ENCODE data around the gene RAP1GAP. TPM values are rescaled to one million over a fixed set of nuclear protein-coding genes. Genes with fewer than 3 reads are reported as not detected.

Gene RAP1GAP
- total and polyA plus RNA-seq, 9 of the 15 experiments (the other 6 are each of a cell fraction or from before 2014, with no cell fraction given) = 0.29 to 30.2 (median 19.2) TPM

DNA sequence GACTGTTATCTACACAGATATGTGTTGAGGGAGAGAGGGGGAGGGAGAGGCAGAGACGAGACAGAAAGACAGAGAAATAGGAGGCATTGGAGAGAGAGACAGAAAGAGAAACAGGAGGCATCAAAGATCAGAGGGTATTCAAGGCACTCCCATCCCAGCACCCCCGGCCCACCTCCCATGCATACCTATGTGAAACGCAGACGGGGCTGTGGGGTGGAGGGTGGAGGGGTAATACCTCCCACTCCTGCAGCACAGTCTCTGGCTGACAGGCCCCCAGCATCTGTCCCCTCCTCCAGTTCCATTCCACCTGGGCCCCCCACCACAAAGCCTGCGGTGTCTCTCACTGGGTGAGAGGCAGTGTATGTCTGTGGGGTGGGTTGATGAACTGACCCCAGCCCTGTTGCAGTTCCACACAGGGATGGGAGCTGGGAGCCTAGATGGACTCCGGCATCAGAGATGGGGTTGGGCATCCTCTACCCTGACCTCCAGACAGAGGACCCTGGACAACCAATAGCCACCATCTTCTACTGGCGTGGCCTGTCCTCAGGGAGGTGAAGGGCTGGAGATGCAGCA, 49.7 kb downstream of the RAP1GAP start:
- H3K9me1 ChIP-seq (ENCODE audit: control insufficient read depth, insufficient read depth, low read length) = peaks cover 4% of the 10 kb centered on the region
- no peaks in the 10 kb centered on the region for H4K20me1 ChIP-seq (replicated peaks; ENCODE audit: control insufficient read depth, insufficient read depth, low read length)
- ChIA-PET POLR2A (interaction anchor here (0.6 to 2.3 kb wide), 4 partner anchors 9 to 20 kb away, joined by 3 to 12 read pairs (median 4); no protein-coding TSS in a partner anchor), CTCF (ENCODE audit: low intra/inter-chr PET ratio) (no interaction called here)
- ATAC-seq (no peak), DNase-seq (ENCODE audit: extremely low read depth in 1 of 4, low spot score in 3 of 4) (no peak), FAIRE-seq (no peak)
- H3K4me2 ChIP-seq (ENCODE audit: insufficient read depth, low read length) = peak overlapping the region; percentile 64
- peak overlapping the region; percentile 74 for H3K27ac ChIP-seq (ENCODE audit: extremely low read depth, low read depth, low read length)
- H3K79me2 ChIP-seq (ENCODE audit: control insufficient read depth, insufficient read depth, low read length) = peaks cover 31% of the 10 kb centered on the region
- H3K9me3 ChIP-seq (replicated peaks; ENCODE audit: control insufficient read depth, insufficient read depth, low read depth, low read length) = no peaks in the 10 kb centered on the region
- H2AFZ ChIP-seq (ENCODE audit: low read depth, low read length) = peak overlapping the region; percentile 73
- 24% methylated on average over 7 of the region's 7 CpGs for WGBS (ENCODE audit: insufficient coverage, low coverage, missing lambda C conversion rate)
- H3K9ac ChIP-seq (ENCODE audit: insufficient read depth in 1 of 2, low read depth in 2 of 2, low read length in 2 of 2) = peak overlapping the region; percentile 61 to 87; a peak in 3 of 4 replicates
- peaks cover 39% of the 10 kb centered on the region for H3K36me3 ChIP-seq (ENCODE audit: control insufficient read depth, insufficient read depth, low read length)
- in situ Hi-C loops (cut with MboI) = no loop called here
- intact Hi-C loops (cut with micrococcal nuclease) = no loop called here
- H3K27me3 ChIP-seq (ENCODE audit: control insufficient read depth in 2 of 2, insufficient read depth in 2 of 2, low read length in 2 of 2) = no peaks in the 10 kb centered on the region
- peaks cover 38 to 78% of the 10 kb centered on the region in 2 experiments for H3K4me1 ChIP-seq (replicated peaks in 1 of 2; ENCODE audit: control insufficient read depth in 2 of 2, insufficient read depth in 2 of 2, low read length in 2 of 2)
- BruUV-seq (replicated peaks) = no TSS peak
- H3K4me3 ChIP-seq = no peak overlapping the region
- TF ChIP-seq, protein P1, sequence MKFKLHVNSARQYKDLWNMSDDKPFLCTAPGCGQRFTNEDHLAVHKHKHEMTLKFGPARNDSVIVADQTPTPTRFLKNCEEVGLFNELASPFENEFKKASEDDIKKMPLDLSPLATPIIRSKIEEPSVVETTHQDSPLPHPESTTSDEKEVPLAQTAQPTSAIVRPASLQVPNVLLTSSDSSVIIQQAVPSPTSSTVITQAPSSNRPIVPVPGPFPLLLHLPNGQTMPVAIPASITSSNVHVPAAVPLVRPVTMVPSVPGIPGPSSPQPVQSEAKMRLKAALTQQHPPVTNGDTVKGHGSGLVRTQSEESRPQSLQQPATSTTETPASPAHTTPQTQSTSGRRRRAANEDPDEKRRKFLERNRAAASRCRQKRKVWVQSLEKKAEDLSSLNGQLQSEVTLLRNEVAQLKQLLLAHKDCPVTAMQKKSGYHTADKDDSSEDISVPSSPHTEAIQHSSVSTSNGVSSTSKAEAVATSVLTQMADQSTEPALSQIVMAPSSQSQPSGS (CRISPR knock-in tag; IDR thresholded peaks at IDR 0.05) = no peak
- TF ChIP-seq SIRT6 (IDR thresholded peaks at IDR 0.05; ENCODE audit: low read depth, low read length) (no peak), ARID1B (IDR thresholded peaks at IDR 0.05) (peak; percentile 69), MTA2 (IDR thresholded peaks at IDR 0.05; ENCODE audit: low read depth) (peak; percentile 6; the same call in 1 of the 2 replicates), FOXK2 (conservative IDR thresholded peaks at IDR 0.05 in 1 of 2, IDR thresholded peaks at IDR 0.05 in 1 of 2; ENCODE audit: low read depth in 2 of 2) (peak in 1 of 2 experiments; percentile 1; a peak in 1 of 4 replicates), ARNT (IDR thresholded peaks at IDR 0.05) (0 out of 4 replicates have a peak, but pooled peaks of 1 of the 2 experiments have one; percentile 27), NR3C1 (CRISPR knock-in tag; IDR thresholded peaks at IDR 0.05) (no peak), GABPB1 (CRISPR knock-in tag; IDR thresholded peaks at IDR 0.05) (0 out of 2 replicates have a peak, but pooled peaks have one; percentile 17), TAL1 (IDR thresholded peaks at IDR 0.05) (0 out of 2 replicates have a peak, but pooled peaks have one; percentile 8), NBN (IDR thresholded peaks at IDR 0.05; ENCODE audit: low read depth) (no peak), STAG1 (CRISPR knock-in tag; IDR thresholded peaks at IDR 0.05; ENCODE audit: borderline replicate concordance) (no peak), TEAD4 (IDR thresholded peaks at IDR 0.05; ENCODE audit: low read length) (0 out of 2 replicates have a peak, but pooled peaks have one; percentile 1), TEAD4 (CRISPR knock-in tag; IDR thresholded peaks at IDR 0.05; ENCODE audit: borderline replicate concordance) (no peak), MCM2 (IDR thresholded peaks at IDR 0.05; ENCODE audit: low read depth) (no peak)
- TF ChIP-seq, protein P2, sequence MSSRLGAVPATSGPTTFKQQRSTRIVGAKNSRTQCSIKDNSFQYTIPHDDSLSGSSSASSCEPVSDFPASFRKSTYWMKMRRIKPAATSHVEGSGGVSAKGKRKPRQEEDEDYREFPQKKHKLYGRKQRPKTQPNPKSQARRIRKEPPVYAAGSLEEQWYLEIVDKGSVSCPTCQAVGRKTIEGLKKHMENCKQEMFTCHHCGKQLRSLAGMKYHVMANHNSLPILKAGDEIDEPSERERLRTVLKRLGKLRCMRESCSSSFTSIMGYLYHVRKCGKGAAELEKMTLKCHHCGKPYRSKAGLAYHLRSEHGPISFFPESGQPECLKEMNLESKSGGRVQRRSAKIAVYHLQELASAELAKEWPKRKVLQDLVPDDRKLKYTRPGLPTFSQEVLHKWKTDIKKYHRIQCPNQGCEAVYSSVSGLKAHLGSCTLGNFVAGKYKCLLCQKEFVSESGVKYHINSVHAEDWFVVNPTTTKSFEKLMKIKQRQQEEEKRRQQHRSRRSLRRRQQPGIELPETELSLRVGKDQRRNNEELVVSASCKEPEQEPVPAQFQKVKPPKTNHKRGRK (tag; IDR thresholded peaks at IDR 0.05) = no peak
- TF ChIP-seq, protein P3, sequence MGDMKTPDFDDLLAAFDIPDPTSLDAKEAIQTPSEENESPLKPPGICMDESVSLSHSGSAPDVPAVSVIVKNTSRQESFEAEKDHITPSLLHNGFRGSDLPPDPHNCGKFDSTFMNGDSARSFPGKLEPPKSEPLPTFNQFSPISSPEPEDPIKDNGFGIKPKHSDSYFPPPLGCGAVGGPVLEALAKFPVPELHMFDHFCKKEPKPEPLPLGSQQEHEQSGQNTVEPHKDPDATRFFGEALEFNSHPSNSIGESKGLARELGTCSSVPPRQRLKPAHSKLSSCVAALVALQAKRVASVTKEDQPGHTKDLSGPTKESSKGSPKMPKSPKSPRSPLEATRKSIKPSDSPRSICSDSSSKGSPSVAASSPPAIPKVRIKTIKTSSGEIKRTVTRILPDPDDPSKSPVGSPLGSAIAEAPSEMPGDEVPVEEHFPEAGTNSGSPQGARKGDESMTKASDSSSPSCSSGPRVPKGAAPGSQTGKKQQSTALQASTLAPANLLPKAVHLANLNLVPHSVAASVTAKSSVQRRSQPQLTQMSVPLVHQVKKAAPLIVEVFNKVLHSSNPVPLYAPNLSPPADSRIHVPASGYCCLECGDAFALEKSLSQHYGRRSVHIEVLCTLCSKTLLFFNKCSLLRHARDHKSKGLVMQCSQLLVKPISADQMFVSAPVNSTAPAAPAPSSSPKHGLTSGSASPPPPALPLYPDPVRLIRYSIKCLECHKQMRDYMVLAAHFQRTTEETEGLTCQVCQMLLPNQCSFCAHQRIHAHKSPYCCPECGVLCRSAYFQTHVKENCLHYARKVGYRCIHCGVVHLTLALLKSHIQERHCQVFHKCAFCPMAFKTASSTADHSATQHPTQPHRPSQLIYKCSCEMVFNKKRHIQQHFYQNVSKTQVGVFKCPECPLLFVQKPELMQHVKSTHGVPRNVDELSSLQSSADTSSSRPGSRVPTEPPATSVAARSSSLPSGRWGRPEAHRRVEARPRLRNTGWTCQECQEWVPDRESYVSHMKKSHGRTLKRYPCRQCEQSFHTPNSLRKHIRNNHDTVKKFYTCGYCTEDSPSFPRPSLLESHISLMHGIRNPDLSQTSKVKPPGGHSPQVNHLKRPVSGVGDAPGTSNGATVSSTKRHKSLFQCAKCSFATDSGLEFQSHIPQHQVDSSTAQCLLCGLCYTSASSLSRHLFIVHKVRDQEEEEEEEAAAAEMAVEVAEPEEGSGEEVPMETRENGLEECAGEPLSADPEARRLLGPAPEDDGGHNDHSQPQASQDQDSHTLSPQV (IDR thresholded peaks at IDR 0.05) = 0 out of 2 replicates have a peak, but pooled peaks have one; percentile 6

Data from K562 (cell line).